ENCODE data around the gene OLFML3.
"Not testable (repeated sequence)": the region's sequence is repeated elsewhere in the genome, so short reads cannot be mapped to it uniquely, and the experiment has no call there.

Gene OLFML3

DNA sequence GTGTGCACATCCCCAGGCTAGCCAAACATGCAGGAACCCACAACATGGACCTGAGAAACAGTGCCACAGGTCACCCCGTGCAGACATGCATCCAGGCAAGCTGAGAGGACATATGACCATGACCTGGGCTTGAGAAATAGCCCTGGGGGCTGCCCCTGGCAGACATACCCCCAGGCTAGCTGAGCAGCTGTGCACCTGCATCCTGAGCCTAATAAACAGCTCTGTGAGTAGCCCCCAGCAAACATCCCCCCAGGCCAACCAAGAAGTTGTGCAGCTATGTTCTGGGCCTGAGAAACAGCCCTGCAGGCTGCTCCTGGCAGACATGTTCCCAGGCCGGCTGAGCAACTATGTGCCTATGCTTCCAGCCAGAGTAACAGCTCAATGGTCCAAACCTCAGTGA lies 14.5 kb downstream of the OLFML3 start:
- no peak for DNase-seq

DNA sequence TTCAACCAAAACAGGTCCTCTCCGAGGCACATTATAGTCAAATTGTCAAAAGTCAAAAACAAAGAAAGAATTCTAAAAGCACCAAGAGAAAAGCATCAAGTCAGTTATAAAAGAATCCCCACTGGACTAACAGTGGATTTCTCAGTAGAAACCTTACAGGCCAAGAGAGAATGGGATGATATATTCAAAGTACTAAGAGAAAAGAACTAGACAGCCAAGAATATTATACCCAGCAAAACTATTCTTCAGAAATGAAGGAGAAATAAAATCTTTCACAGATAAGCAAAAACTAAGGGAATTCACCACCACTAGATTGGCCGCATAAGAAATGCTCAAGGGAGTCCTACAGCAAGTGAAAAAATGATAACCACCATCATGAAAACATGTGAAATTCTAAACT lies 16.1 kb downstream of the OLFML3 start:
- DNase-seq = no peak

DNA sequence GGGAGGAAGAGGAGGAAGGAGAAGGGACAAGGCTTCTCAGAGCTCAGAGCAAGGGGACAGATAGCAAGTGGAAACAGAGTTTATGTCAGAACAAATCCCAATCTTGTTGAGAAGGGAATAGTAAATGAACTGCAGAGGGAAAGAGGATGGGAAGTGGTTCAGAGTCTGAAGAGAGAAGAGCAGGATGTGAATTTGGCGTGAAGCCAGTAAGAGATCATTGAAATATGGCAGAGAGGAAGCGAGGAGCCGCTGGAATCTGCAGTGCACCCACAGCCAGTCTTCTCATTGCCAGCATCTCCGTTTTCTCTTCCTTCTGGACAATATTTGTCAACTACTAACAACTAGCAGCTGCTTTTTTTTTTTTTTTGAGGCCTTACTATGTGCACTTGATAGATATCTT lies 19.1 kb downstream of the OLFML3 start:
- DNase-seq = no peak

DNA sequence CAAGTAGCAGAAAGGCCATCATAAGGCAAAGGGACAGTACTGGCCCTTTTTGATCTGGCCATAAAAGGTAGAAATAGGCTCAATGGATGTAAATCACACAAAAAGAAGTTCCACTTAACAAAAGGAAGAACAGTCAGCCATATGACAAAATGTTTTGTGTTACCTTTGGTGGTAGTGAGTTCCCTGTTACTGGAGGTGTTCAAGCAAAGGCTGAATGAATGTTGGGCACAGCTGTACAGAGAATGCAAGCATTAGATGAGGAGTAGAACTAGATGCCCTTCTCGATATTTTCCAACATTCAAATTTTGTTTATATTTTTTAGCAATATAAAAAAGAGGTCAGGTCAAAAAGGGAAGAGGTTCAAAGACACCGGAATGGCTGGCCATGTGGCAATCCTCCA lies 20.0 kb downstream of the OLFML3 start:
- no peak for DNase-seq

DNA sequence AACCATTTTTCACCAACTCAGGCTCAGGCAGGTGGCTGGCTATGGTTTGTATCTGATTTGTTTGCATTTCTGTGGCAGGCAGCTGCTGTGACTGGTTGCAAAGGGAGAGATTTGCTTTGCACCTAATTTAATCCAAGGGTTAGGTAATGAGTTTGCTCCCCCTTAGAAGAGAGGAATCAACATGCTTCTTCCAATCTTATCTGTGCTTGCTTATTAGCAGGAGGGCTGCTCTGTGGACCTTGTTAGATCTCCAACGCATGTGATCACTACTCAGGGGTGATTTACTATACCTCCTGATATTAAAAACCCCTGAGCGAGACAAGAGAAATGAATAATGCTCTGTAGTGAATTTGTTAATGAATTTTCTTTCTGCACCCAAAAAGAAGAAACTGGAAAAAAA lies 20.5 kb downstream of the OLFML3 start:
- no peak for DNase-seq

DNA sequence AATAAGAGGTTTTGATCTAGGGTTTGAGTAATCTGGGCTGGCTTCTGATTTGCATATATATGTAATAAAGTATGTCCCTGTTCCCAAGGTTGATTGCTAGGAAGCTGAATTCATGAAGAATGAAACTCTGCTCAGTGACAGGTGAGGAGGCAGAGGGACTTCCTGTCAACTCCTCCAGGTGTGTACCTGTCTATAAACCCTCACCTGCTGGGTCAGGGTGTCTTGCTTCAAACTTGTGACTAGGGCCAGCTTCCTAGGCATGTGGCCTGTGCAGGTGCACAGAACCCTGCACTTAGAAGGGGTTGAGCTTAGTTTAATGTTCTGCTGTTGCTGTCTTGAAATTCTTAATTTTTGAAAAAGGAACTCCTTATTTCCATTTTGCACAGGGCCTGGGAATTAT lies 21.1 kb downstream of the OLFML3 start:
- no peak for DNase-seq

DNA sequence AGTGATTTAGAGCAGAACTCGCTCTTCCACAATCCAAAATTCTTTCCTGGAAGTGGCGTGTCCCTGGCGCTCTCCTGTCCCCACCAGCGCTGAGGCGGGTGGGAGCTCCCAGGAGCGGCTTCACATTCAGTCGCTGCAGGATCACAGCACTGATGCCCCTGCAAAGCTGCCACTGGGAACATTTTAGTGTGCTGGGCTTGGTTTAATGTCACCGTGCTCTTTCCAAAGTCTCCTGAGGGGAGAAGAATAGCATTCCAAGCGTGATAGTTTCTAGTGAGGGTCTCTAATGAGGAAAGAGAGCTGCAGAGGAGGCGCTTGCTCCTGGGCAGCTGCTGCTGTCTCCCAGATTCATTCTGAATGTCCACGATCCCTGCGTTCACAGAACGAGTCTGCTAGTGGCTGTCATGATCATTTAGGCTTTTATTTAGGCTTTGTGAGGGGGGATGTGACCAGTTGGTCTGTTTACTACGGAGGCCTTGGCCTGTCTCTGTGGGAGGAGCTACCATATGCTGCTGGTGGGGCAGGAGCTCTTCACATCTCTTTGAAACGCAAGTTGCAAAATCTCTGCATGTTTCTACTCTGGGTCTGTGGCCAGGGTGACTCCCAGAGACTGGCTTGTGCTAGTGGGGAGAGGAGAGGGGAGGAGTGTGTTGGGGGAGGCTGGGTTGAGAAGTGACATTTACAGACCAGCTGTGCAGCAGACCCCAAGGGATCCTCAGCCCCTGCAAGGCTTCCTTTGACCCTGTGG lies 23.4 kb downstream of the OLFML3 start:
- no peak for DNase-seq

DNA sequence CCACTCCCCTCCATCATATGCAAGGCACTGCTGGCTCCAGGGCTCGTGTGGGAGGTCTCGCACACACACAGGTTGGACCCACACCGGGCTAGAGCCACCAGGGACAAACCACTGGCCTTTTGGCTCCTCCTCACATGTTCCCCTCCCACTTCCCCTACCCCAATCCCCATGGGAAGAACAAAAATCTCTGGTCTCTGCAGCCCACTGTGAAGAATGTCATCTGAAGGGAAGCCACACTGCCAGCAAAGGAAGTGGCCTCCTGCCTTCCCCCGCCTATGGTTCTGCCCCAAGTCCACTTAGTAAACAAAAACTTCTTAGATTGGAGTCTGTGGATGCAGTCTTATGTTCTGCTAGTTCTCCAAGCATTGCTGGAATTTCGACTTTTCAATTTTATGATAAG lies 24.2 kb downstream of the OLFML3 start:
- no peak for DNase-seq

DNA sequence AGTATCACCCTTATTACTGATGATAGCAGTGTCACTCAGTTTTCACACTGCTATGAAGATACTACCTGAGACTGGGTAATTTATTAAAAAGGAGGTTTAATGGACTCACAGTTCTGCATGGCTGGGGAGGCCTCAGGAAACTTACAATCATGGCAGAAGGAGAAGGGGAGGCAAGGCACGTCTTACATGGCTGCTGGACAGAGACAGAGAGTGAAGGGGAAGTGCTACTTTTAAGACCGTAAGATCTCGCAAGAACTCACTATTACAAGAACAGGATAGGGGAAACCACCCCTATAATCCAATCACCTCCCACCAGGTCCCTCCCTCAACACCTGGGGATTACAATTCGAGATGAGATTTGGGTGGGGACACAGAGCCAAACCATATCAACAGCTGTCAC lies 27.6 kb downstream of the OLFML3 start:
- not testable (repeated sequence) for DNase-seq

DNA sequence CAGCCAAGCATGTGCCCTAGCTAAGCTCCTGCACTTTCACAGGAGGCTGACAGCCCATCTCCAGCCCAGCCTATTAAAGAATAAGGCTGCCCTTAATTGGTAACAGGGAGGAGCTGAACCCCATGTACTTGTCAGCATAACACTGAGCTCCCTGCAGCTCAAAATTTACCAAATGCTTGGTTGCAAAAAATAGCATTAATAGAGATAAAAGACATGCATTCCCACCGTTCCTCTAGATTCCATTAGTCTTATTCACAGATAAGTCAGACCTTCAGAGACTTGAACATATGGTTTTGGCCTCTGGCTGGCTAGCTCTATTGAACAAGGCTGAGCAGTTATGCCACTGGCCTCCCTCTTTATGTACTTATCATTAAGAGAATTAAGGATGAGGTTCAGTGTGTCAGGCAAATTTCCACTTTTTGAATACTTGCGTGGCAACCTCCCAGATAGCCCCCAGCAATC lies 29.2 kb downstream of the OLFML3 start:
- no peak for DNase-seq

DNA sequence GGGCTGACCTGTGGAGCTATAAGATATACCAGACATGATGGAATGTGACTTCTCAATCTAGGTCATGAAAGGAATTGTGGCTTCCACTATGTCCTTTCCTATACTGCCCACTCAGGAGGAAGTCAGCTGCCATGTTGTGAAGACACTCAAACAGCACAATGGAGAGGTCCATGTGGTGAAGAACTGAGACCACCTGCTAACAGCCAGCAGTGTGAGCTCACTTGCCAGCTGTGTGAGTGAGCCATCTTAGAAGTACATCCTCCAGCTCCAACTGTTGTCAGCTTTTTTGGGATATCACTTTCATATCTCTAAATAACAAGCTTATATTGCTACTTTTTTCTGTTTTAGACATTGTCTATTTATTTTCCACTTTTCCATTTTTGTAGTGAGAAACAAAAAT lies 29.7 kb downstream of the OLFML3 start:
- no peak for DNase-seq

DNA sequence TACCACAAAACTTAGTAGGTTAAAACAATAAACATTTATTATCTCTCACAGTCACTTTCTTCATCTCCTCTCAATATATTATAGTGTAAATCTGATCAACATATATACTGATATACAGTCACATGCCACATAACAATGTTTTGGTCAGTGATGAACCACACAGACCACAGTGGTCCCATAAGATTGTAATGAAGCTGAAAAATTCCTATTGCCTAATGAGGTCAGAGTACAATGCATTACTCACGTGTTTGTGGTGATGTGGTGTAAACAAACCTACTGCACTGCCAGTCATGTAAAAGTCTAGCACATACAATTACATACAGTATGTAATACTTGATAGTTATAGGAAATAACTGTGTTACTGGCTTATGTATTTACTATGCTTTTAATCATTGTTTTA lies 30.1 kb downstream of the OLFML3 start:
- no peak for DNase-seq

DNA sequence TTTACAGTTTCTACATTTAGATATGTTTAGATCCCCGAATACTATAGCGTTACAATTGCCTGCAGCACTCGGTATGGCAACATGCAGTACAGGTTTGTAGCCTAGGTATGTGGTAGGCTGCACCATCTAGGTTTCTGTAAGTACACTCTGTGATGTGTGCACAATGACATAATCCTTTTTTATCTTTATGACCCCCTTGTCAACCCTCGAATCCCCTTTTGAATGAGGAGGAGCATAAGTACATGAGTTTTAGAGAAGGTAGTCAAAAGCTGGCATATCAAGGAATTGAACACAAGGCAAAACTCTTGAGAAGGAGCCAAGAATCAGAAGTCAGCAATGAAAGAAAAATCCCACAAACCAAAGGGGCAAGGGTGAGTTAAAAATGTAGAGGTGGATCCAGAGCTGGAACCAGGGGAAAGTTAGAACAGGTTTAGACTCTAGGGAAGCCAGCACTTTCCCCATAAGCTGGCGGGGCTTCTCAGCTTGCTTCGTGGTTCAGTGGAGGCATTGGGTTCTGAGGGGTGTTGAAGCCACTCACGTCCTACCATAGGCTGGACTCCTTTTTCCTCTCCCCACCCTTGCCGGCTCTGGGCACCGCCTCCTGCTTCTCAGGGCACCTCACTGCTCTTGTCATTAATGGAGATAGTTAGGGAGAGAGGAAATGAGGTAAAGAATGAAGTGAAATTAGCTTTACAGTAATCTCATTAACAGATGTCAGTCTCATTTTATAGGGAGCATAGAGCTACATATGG lies 31.3 kb downstream of the OLFML3 start:
- no peak for DNase-seq

DNA sequence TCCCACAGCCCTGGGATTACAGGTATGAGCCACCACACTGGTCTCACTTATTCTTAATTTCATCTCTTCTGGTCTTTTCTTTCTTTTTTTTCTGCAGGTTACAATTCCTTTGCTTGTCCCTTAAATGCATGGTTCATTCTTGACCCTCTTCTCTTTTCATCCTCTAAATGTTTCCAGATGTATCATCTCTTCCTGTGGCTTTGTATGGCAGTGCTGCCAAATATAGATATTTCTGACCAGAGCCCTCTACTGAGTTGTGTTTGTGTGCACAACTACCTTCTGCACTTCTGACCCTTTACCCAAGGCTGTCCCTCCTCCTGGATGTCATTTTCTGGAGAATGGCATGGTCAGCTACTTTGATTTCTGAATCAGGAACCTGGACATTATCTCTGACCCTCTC lies 32.5 kb downstream of the OLFML3 start:
- no peak for DNase-seq

DNA sequence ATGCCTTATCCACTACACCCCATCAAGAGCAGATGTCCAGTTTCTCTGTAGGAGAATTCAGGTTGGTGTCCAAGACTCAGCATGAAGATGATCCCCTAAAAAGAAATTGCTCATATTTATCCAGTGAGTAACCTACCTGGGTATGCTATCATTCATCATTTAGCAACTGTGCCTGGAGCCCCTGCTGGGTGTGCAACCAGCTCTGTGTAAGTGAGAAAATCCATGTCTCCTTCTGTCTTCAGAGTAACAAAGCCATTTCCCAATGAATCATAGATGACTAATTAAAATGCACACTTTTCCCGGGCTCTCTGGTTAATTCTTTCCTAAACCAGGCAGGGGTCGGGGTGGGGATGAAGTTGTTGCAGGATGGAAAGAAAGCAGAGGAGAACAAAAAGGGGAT lies 35.8 kb downstream of the OLFML3 start:
- DNase-seq = no peak

DNA sequence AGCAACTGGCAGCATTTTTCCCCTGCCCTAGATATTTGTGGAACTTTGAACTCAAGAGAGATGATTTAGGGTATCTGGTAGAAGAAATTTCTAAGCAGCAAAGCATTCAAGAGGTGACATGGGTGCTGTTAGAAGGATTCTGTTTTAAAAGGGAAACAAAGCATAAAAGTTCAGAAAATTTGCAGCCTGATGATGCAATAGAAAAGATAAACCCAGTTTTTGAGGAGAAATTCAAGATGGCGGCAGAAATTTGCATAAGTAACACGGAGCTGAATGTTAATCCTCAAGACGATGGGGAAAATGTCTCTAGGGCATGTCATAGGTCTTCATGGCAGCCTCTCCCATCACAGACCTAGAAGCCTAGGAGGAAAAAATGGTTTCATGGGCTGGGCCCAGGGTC lies 40.5 kb downstream of the OLFML3 start:
- DNase-seq = not testable (repeated sequence)

DNA sequence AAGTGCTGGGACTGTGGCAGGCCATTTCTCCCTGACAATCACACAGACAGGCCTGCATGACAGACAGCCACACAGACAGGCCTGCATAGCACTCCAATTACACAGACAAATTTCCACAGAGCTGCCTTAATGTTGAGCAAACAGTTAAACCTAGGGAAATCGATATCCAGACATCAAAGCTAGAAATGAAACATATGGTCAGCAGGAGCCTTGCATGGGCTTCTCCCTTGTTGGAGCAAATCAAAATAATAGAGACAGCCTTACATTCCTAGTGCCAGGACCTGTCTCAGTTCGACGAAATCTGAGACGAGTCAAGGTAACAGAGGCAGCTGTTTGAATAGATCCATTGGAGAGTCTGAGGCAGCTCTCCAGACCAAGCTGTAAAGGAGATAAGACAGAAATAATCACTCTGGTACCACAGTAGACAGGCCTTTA lies 42.4 kb downstream of the OLFML3 start:
- no peak for DNase-seq

DNA sequence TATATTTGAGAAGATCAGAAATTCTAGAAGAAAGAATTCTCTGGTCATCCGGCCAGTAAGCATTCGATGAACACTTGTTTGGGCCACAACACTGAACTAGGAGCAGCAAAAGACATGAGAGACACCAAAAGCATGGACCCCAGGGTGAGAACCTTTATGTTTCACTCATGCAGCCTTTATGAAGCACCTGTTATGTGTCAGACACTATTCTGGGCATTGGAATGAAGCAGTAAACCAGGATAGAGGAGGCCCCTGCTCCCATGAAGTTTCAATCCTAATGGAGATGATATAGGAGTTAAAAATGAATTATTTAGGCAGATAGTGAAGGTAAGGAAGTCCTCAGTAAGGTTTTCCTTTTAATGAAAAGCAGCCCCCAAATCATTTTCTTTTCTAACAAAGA lies 43.6 kb downstream of the OLFML3 start:
- DNase-seq = no peak

DNA sequence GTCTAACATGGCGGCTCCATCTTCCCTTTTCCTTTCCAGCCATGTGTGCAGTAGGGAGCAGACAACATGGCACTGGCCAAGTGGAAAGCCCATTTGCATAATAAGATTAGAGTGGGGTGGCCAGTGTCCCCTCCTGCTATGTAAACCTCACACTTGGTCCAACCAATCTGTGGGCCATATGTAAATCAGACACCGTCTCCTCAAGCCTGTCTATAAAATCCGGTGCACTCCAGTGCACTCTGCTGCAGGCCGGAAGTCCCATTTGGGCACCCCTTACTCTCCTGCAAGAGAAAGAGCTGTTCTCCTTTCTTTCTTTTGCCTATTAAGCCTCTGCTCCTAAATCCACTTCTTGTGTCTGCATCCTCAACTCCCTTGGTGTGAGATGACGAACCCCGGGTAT lies 44.1 kb downstream of the OLFML3 start:
- DNase-seq = no peak

DNA sequence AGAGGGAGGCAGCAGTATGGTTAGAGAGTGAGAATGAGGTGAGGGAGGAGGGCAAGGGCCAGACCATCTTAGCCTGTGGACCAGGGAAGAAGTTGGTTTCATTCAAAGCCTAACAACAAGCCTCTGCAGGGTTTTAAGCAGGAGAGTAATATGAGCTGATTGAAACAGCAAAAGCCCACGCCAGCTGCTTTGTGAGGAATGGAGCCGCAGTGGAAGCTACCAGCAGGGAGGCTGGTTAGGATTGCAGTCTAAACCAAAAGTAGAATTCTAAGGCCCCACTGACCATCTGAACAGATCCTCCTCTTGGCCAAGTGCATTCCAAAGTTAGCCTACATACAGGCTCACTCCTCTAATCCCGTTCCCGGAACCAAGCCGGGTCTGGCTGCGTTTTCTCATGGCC lies 44.8 kb downstream of the OLFML3 start:
- DNase-seq = no peak

DNA sequence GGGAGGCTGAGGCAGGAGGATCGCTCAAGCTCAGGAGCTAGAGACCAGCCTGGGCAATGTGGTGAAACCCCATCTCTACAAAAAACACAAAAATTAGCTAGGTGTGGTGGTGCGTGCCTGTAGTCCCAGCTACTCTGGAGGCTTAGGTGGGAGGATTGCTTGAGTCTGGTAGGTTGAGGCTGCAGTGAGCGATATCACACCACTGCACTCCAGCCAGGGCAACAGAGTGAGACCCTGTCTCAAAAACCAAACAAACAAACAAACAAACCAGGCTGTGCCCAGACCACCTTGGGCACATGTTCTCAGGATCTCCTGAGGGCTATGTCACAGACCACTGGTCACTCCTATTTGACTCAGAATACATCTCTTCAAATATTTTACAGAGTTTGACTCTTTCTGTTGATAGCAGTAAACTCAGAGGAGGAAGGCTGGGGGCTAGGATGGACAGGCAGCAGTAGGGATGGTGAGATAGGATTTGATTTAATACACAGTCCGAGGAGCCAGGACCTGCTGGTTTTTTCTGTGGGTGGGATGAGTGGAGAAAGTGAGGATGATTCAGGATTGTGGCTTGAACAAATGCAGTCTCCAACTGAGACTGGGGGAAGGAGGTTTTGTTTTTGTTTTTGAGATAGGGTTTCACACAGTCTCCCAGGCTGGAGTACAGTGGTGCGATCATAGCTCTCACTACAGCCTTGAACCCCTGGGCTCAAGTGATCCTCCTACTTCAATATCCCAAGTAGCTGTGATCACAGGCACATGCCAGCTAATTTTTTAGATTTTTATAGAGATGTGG lies 46.5 kb downstream of the OLFML3 start:
- DNase-seq = no peak

DNA sequence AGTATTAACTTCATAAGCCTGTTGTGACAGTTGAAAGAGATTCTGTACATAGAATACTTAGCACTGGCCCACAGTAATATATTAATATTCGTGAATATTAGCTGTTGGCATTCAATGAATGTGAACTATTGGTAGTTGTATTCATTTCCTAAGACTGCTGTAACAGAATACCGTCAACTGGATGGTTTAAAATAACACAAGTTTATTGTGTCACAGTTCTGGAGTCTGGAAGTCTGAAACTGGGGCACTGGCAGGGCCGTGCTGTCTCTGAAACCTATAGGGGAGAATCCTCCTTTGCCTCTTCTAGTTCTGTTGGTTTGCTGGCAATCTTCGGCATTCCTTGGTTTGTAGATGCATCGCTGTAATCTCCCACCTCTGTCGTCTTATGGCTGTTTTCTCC lies 47.5 kb downstream of the OLFML3 start:
- no peak for DNase-seq

All from right forelimb (tissue), 1 donor.